Stomach (tissue), 4 donors: Measurements from ENCODE around the gene EFCAB12.

Experiments
- CTCF ChIP-seq, 7 experiments: fragments of 450-650 bp in 4 of 7; fragments of 200-600 bp in 3 of 7; sonication (generic) in 3 of 7; IDR thresholded peaks; one replicate each; pipeline ENCODE4 v1.5.1; 2016 to 2019; ENCODE audit warnings: antibody characterized with exemption in 7 of 7, control low read depth in 2 of 7, mild to moderate bottlenecking in 1 of 7
- POLR2A ChIP-seq, 4 donors: fragments of 450-650 bp; IDR thresholded peaks; one replicate each; pipeline ENCODE4 v1.6.1; 2016; ENCODE audit warnings: antibody characterized with exemption in 4 of 4, control low read depth in 2 of 4, mild to moderate bottlenecking in 1 of 4, moderate library complexity in 1 of 4

- TF ChIP-seq POLR2A (IDR thresholded peaks at IDR 0.05) (no peak), CTCF (IDR thresholded peaks at IDR 0.05) (no peak)
These were observed 3.2 kb downstream of the EFCAB12 start for GRCh38 chr3:129425213-129425612.
